GM10266 (cell line): ENCODE results near the gene NMUR1.

Experiments
- DNase-seq: peaks from one replicate; pipeline ENCODE4 v3.0.0; 2012; ENCODE audit errors: extremely low spot score
- CTCF ChIP-seq: IDR thresholded peaks from 2 replicates; pipeline ENCODE4 v1.5.1; 2012; ENCODE audit warnings: mild to moderate bottlenecking, low read depth; ENCODE audit not compliant: control insufficient read depth, insufficient read depth; ENCODE audit errors: missing control alignments

NMUR1 gene

GRCh38 chr2:231527955-231528635, 2.1 kb downstream of the NMUR1 start:
- no peak for DNase-seq
- TF ChIP-seq CTCF, result no peak

DNA sequence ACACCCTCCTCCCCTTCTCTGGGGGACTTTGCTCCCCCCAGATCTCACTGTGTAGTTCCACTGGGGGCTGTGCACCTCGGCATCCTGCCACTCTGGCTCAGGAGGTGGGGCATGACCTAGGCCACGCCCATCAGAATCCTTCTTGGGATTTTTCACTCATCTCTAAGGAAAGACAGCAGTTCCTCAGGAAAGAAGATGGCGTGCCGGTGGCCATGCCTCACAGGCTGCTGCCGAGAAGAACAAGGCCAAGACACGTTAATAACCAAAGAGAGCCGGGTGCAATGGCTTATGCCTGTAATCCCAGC, 3.2 kb downstream of the NMUR1 start:
- no peak for TF ChIP-seq CTCF
- no peak for DNase-seq

DNA sequence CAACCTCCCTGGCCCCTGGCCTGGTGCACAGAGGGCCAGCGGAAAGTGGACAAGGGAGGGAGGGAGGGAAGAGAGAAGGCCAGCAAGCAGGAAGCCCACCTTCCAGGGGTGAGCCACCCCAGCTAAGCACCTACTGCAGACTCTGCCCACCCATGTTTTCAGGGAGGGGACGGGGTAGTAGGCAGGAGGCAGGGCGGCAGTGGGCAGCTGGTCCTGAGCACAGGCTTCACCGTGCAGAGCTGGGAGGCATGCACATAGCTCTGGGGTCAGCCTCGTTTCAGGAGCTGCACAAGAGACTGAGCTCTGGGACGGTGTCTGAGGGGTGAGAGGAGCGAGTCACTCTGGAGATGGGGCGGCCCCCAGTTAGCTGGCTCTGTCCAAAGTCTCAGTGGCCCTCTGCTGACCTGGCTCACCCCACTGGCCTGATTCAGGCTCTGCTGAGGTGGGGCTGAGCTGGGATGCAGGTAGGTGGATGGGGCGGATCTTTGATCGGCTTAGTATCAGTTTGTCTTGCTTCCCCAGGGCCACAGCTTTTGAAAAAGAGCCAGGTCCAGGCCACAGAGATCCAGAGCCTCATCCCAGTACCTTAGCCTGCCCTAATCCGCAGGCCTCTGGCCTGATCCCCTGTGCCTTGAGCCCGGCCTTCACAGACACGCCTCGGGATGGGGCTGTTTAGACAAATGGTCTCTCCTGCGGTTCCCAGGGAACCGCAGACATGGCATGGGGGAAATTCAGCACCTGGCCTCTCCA, 3.7 kb downstream of the NMUR1 start:
- TF ChIP-seq CTCF, result no peak
- DNase-seq, result no peak

DNA sequence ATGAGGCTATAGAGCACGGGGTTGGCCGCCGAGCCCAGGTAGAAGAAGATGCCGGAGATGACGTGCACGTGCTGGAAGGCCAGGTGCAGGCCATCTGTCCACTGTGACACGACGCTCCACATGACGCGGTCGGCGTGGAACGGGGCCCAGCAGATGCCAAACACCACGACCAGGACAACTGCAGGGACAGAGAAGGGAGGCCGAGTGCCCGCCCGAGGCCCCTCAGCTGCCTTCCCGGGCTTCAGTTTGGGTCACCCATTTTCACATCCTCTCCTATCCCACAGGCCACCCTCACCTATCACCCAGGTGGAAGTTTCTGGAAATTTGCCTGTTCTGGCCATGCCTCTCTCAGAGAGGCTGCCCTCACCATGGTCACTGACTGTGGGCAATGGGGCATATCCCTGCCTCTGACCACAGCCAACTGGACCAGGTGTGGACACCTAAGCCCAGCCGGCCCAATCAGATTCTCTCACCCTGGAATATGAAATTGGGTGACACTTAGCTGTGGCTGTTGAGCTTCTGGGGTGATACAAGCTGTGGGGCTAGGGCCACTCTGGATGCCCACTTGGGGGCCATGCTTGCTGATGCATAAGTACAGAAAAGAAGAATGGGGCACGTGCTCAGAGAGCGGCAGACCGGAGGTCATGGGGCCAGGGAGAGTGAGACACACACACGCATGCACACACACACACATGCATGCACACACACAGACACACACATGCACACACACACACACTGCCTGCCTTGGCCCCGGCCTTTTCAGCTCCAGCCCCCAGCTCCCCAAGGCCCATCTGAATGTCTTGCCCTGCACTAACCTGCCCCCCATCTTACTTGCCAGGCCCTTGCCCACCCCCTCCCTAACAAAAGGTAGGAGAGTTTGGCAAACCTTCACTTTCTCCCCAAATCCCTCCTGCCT, 4.7 kb downstream of the NMUR1 start:
- no peak for TF ChIP-seq CTCF
- DNase-seq, result no peak

- no peak for DNase-seq
- no peak for TF ChIP-seq CTCF
Measured at GRCh38 chr2:231524477-231525247, 5.6 kb downstream of the NMUR1 start.

GRCh38 chr2:231523451-231524285, 6.6 kb downstream of the NMUR1 start:
- no peak for DNase-seq
- no peak for TF ChIP-seq CTCF
